Activated naive CD8-positive, alpha-beta T cell treated with anti-CD3 and anti-CD28 coated beads, Interleukin-2, amount 10 ng/mL, durations not matched to agents 7 days and 5 days (primary cell): Measurements from ENCODE around the gene ANKH. TPM values are rescaled to one million over a fixed set of nuclear protein-coding genes. Genes with fewer than 3 reads are reported as not detected.
A peak's percentile ranks its signal among the peaks of the same experiment; 100 is the strongest.

Source experiments
- ATAC-seq: fragments of 150-1000 bp; cut with Tn5 transposase; one replicate; pipeline ENCODE4 v1.10.0; 2021; ENCODE audit warnings: low read depth, moderate library complexity
- POLR2A ChIA-PET: fragments of 350-600 bp; sonication (Branson Sonifier 250); formaldehyde crosslinking; loops from one replicate; lab custom pipeline; 2021; ENCODE audit warnings: antibody characterized with exemption; lab: Charles Lee
- DNase-seq: peaks from one replicate; pipeline ENCODE4 v3.0.0; 2021
- H3K27ac Mint-ChIP-seq: one replicate; pipeline ENCODE4 v1.8.0; 2022; ENCODE audit warnings: mild to moderate bottlenecking, mixed read lengths
- H3K27me3 Mint-ChIP-seq: one replicate; pipeline ENCODE4 v1.8.0; 2022; ENCODE audit warnings: mild to moderate bottlenecking, moderate library complexity, mixed read lengths
- H3K36me3 Mint-ChIP-seq: one replicate; pipeline ENCODE4 v1.8.0; 2021; ENCODE audit warnings: mild to moderate bottlenecking, mixed read lengths
- H3K4me1 Mint-ChIP-seq: one replicate; pipeline ENCODE4 v1.8.0; 2021; ENCODE audit warnings: mixed read lengths
- H3K4me3 Mint-ChIP-seq: one replicate; pipeline ENCODE4 v1.8.0; 2022; ENCODE audit warnings: mild to moderate bottlenecking, moderate library complexity, mixed read lengths
- H3K9me3 Mint-ChIP-seq: one replicate; pipeline ENCODE4 v1.8.0; 2021; ENCODE audit warnings: mixed read lengths
- total RNA-seq, 2 experiments: library from RNA; stranded (reverse); gene quantifications; one replicate each; pipeline ENCODE4 v1.2.3, GENCODE V29; 2021

The ANKH gene
- total RNA-seq, 2 experiments from 2014 or later, result 52.4 to 55.5 TPM

- Mint-ChIP-seq H3K27ac (no peak overlapping the region), H3K4me1 (peaks cover 2% of the 10 kb centered on the region), H3K4me3 (no peak overlapping the region), H3K9me3 (no peaks in the 10 kb centered on the region), H3K36me3 (no peaks in the 10 kb centered on the region), H3K27me3 (no peaks in the 10 kb centered on the region)
- ATAC-seq (no peak), DNase-seq (no peak)
- POLR2A ChIA-PET, result no interaction called here
Observed at GRCh38 chr5:14760548-14761002, 111.0 kb downstream of the ANKH start.

- no peaks in the 10 kb centered on the region for H3K27me3 Mint-ChIP-seq
- H3K4me3 Mint-ChIP-seq, result no peak overlapping the region
- H3K4me1 Mint-ChIP-seq, result peaks cover 2% of the 10 kb centered on the region
- ATAC-seq (no peak), DNase-seq (no peak)
- H3K27ac Mint-ChIP-seq, result no peak overlapping the region
- POLR2A ChIA-PET, result no interaction called here
- no peaks in the 10 kb centered on the region for H3K9me3 Mint-ChIP-seq
- no peaks in the 10 kb centered on the region for H3K36me3 Mint-ChIP-seq
Observed at GRCh38 chr5:14759744-14760547, 111.6 kb downstream of the ANKH start.

GRCh38 chr5:14757850-14758249 is 113.7 kb downstream of the ANKH start:
- Mint-ChIP-seq H3K4me3 (no peak overlapping the region), H3K27me3 (no peaks in the 10 kb centered on the region), H3K4me1 (peaks cover 2% of the 10 kb centered on the region), H3K27ac (no peak overlapping the region), H3K36me3 (peaks cover 4% of the 10 kb centered on the region), H3K9me3 (no peaks in the 10 kb centered on the region)
- ATAC-seq (no peak), DNase-seq (no peak)
- POLR2A ChIA-PET, result no interaction called here

- no peak for ATAC-seq
- Mint-ChIP-seq H3K27me3 (no peaks in the 10 kb centered on the region), H3K36me3 (peaks cover 5% of the 10 kb centered on the region), H3K4me1 (peaks cover 2% of the 10 kb centered on the region), H3K9me3 (no peaks in the 10 kb centered on the region), H3K4me3 (no peak overlapping the region), H3K27ac (no peak overlapping the region)
- DNase-seq, result no peak
- POLR2A ChIA-PET, result no interaction called here
Observed at GRCh38 chr5:14756478-14756877, 115.1 kb downstream of the ANKH start.

GRCh38 chr5:14753947-14754346 is 117.6 kb downstream of the ANKH start:
- no peaks in the 10 kb centered on the region for H3K4me1 Mint-ChIP-seq
- POLR2A ChIA-PET, result no interaction called here
- no peak overlapping the region for H3K4me3 Mint-ChIP-seq
- H3K36me3 Mint-ChIP-seq, result peaks cover 5% of the 10 kb centered on the region
- DNase-seq (no peak), ATAC-seq (no peak)
- no peaks in the 10 kb centered on the region for H3K9me3 Mint-ChIP-seq
- H3K27ac Mint-ChIP-seq, result no peak overlapping the region
- no peaks in the 10 kb centered on the region for H3K27me3 Mint-ChIP-seq

GRCh38 chr5:14753292-14753691 is 118.3 kb downstream of the ANKH start:
- ATAC-seq (no peak), DNase-seq (no peak)
- Mint-ChIP-seq H3K9me3 (no peaks in the 10 kb centered on the region), H3K4me1 (no peaks in the 10 kb centered on the region), H3K27ac (no peak overlapping the region), H3K27me3 (no peaks in the 10 kb centered on the region), H3K36me3 (peaks cover 5% of the 10 kb centered on the region), H3K4me3 (no peak overlapping the region)
- POLR2A ChIA-PET, result no interaction called here

- no peak for ATAC-seq
- Mint-ChIP-seq H3K27me3 (no peaks in the 10 kb centered on the region), H3K27ac (no peak overlapping the region), H3K4me1 (no peaks in the 10 kb centered on the region), H3K4me3 (no peak overlapping the region), H3K36me3 (peaks cover 5% of the 10 kb centered on the region), H3K9me3 (no peaks in the 10 kb centered on the region)
- no peak for DNase-seq
- POLR2A ChIA-PET, result no interaction called here
Observed at GRCh38 chr5:14752497-14753071, 119.0 kb downstream of the ANKH start.

- H3K27ac Mint-ChIP-seq, result no peak overlapping the region
- no peak for ATAC-seq
- H3K36me3 Mint-ChIP-seq, result peaks cover 7% of the 10 kb centered on the region
- no peaks in the 10 kb centered on the region for H3K27me3 Mint-ChIP-seq
- peaks cover 3% of the 10 kb centered on the region for H3K4me1 Mint-ChIP-seq
- no peak for DNase-seq
- H3K4me3 Mint-ChIP-seq, result no peak overlapping the region
- H3K9me3 Mint-ChIP-seq, result no peaks in the 10 kb centered on the region
- POLR2A ChIA-PET, result no interaction called here
Observed at GRCh38 chr5:14750712-14751111, 120.9 kb downstream of the ANKH start.

- POLR2A ChIA-PET, result interaction anchor here (0.5 kb wide), 1 partner anchor 167 kb away, joined by 4 read pairs; no protein-coding TSS in a partner anchor
- Mint-ChIP-seq H3K4me3 (no peak overlapping the region), H3K36me3 (peaks cover 9% of the 10 kb centered on the region), H3K27ac (no peak overlapping the region), H3K9me3 (no peaks in the 10 kb centered on the region), H3K4me1 (peaks cover 10% of the 10 kb centered on the region), H3K27me3 (no peaks in the 10 kb centered on the region)
- no peak for ATAC-seq
- no peak for DNase-seq
Observed at GRCh38 chr5:14749579-14750101, 121.9 kb downstream of the ANKH start.

- Mint-ChIP-seq H3K4me1 (peaks cover 15% of the 10 kb centered on the region), H3K27me3 (no peaks in the 10 kb centered on the region), H3K4me3 (no peak overlapping the region), H3K27ac (no peak overlapping the region), H3K36me3 (peaks cover 9% of the 10 kb centered on the region), H3K9me3 (no peaks in the 10 kb centered on the region)
- no peak for DNase-seq
- POLR2A ChIA-PET, result no interaction called here
- ATAC-seq, result no peak
Observed at GRCh38 chr5:14748180-14748900, 123.2 kb downstream of the ANKH start.

- Mint-ChIP-seq H3K27me3 (no peaks in the 10 kb centered on the region), H3K36me3 (peaks cover 6% of the 10 kb centered on the region), H3K4me1 (peaks cover 28% of the 10 kb centered on the region), H3K4me3 (no peak overlapping the region), H3K9me3 (no peaks in the 10 kb centered on the region), H3K27ac (peak overlapping the region; percentile 66)
- POLR2A ChIA-PET, result no interaction called here
- ATAC-seq (no peak), DNase-seq (no peak)
Observed at GRCh38 chr5:14745753-14746152, 125.8 kb downstream of the ANKH start.

GRCh38 chr5:14745188-14745563 is 126.4 kb downstream of the ANKH start:
- POLR2A ChIA-PET, result no interaction called here
- H3K36me3 Mint-ChIP-seq, result peaks cover 6% of the 10 kb centered on the region
- DNase-seq (no peak), ATAC-seq (no peak)
- H3K4me3 Mint-ChIP-seq, result no peak overlapping the region
- H3K27ac Mint-ChIP-seq, result no peak overlapping the region
- no peaks in the 10 kb centered on the region for H3K9me3 Mint-ChIP-seq
- no peaks in the 10 kb centered on the region for H3K27me3 Mint-ChIP-seq
- peaks cover 28% of the 10 kb centered on the region for H3K4me1 Mint-ChIP-seq

GRCh38 chr5:14744296-14745187 is 127.0 kb downstream of the ANKH start:
- no peaks in the 10 kb centered on the region for H3K27me3 Mint-ChIP-seq
- peaks cover 6% of the 10 kb centered on the region for H3K36me3 Mint-ChIP-seq
- POLR2A ChIA-PET, result no interaction called here
- DNase-seq (no peak), ATAC-seq (no peak)
- H3K27ac Mint-ChIP-seq, result peak overlapping the region; percentile 39
- peaks cover 28% of the 10 kb centered on the region for H3K4me1 Mint-ChIP-seq
- H3K9me3 Mint-ChIP-seq, result no peaks in the 10 kb centered on the region
- no peak overlapping the region for H3K4me3 Mint-ChIP-seq
